Stimulated activated CD4-positive, alpha-beta T cell treated with anti-CD3 and anti-CD28 coated beads, Interleukin-4, amount 100 ng/mL, for 24 hours (primary cell): ENCODE results near the gene NPIPB6.
A peak's percentile ranks its signal among the peaks of the same experiment; 100 is the strongest.
"Not testable (repeated sequence)": the region's sequence is repeated elsewhere in the genome, so short reads cannot be mapped to it uniquely, and the experiment has no call there.

Experiments used
- DNase-seq: peaks from one replicate; pipeline ENCODE4 v3.0.0-alpha.2; 2020

The NPIPB6 gene

GRCh38 chr16:28363408-28363807, at the start of gene NPIPB6:
Gene NPIPB6 (minus strand): TSS chr16:28363508. CDS start chr16:28362822, 686 bp downstream.
- not testable (repeated sequence) for DNase-seq

DNA sequence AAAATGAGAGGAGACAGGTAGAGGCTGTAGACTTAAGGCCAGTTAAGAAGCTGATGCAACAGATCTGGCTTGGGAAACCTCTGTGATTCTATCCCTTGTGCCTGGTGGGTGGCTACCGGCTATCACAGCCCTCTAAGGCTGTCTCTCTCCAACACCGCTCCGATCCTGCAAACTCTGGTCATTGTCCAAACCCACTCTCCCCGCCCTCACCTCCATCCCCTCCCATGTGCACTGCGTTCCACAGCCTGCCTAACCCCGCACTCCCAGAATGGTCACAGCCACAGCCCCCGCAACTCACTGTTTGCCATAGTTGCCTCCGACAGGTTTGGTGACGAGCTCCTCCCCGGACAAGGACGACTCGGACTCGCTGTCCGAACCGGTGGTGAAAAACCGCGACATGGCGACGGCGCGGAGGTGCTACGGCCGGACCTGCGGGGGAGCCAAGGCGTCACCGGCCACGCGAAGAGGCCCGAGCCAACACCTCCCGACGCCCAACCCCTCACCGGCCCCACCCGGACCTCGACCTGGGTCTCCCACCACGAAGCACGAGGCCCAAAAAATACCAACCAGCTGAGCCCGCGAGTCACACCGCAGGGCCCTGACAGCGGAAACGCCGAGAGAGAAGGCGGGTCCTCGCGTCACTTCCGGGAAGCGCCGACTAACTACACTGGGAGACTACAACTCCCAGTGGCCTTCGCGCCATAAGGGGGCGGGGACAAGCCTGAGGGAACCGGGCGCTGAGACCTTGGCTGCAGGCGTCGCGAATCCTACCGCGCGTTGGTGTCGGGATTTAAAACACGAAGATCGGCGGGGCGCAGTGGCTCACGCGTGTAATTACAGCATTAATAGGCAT, 40.1 kb upstream of the NPIPB6 start, which contains the start of gene EIF3CL:
Gene EIF3CL (minus strand): TSS at position 622 of the 853 bp plus-strand sequence. CDS start 223 bp downstream, at position 399.
- DNase-seq: not testable (repeated sequence)

DNA sequence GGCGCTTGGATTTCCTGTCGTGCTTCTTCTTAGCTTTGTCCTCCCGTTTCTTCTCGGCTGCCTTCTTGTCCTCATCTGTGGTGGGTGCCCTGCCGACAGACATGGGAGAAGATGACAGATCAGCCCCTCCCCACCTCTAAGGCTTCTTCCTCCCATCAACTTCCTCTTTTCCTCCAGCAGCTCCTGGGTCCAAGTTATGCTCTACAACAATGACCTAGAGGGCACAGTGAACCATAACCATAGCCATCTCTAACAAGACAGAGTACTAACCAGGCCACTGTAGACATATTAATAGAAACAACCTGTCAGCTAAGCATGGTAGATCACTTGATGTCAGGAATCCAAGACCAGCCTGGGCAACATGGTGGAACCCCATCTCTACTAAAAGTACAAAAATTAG, 28.7 kb upstream of the NPIPB6 start:
- not testable (repeated sequence) for DNase-seq

DNA sequence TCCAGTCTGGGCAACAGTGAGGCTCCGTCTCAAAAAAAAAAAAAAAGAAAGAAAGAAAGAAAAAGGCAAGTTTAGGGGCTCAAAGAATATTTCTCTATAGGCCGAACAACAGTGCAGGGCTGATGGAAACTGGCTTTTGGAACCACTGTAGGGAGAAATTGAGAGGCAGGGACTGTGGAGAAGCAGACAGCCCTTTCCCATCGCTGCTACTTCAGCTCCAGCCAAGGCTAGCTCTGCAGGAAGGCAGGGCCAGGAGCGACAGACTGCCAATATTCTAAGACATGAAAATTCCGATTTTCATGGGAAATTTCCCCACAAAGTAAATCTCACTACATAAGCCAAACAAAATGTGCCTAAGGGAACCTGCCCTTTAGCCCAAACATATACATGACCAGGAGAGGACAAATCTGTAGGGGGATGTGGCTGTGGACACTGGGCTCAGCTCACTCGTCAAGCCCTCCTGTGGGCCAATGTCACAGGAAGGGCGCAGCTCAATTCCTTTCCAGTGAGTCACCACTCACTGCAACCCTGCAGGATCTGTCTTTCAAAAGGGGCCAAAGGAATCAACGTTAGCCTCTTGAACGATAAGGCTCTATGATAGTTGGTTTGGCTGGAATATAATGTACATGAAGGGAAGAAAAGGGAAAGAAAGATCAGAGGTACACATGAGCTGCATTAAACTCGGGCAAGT, 19.0 kb upstream of the NPIPB6 start:
- DNase-seq: not testable (repeated sequence)

GRCh38 chr16:28377822-28378221, 14.5 kb upstream of the NPIPB6 start:
- not testable (repeated sequence) for DNase-seq

GRCh38 chr16:28377108-28377625, 13.9 kb upstream of the NPIPB6 start:
- not testable (repeated sequence) for DNase-seq

GRCh38 chr16:28375115-28375514, 11.8 kb upstream of the NPIPB6 start:
- DNase-seq: not testable (repeated sequence)

- DNase-seq: not testable (repeated sequence)
Measured at GRCh38 chr16:28374281-28374680, 11.0 kb upstream of the NPIPB6 start.

DNA sequence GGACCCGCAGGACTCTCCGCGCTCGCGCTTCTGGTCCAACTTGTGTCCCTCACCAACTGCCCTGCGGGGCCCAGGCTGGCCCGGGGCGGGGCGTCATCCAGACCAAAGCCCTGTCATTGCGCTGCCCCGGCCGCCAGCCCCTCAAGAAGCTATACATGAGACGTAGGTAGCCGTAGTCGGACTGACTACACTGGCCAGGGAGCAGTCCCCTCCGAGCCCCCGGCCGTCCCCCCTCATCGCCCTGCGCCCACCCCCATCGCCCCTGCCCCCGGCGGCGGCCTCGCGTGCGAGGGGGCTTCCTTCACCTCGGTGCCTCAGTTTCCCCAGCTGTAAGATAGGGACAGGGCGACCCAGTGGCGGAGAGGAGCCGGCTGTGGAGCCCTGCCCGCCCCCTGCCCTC, 4.6 kb upstream of the NPIPB6 start:
- not testable (repeated sequence) for DNase-seq

DNA sequence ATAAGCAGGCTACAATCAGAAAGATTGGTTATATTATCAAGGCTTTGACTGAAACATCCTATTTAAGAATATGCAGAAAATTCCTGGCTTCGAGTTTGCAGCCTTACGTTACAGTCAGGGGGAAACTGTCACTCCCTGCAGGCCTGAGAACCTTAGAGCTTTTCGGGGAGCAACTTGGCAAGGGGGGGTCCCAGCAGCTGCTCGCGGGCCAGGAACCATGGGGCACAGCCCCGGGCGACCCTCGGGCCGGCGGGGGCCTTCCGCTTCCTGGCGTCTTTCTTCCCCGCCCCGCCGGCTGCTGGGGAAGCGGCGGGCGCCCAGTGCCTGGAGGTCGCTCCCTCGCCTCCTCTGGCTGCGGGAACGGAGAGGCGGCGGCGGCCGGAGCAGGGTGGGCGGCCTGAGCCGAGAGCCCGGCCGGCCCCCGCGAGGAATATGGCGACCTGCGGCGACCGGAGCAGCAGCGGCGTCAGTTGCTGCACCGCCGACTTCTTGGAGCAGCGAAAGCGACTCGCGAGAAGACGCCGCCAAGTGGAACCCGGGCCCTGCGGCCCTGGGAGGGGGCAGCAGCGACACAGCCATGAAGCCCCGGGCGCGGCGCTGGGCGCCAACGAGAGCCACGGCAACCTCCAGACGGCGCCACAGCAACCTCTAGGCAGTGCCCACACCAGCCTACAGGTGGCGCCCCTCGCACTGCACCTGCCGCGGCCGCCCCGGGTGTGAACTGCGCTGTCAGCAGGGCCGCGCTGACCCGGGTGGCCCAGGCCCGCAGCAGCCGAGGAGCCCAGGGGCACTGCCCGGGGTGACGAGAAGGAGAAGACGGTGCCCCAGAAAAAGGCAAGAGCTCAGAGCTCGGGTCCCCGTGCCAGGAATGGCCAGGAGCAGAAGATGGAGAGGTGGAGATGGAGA, 1.2 kb upstream of the NPIPB6 start:
- DNase-seq: not testable (repeated sequence)

GRCh38 chr16:28362600-28362999, 708 bp downstream of the NPIPB6 start:
- DNase-seq: not testable (repeated sequence)

DNA sequence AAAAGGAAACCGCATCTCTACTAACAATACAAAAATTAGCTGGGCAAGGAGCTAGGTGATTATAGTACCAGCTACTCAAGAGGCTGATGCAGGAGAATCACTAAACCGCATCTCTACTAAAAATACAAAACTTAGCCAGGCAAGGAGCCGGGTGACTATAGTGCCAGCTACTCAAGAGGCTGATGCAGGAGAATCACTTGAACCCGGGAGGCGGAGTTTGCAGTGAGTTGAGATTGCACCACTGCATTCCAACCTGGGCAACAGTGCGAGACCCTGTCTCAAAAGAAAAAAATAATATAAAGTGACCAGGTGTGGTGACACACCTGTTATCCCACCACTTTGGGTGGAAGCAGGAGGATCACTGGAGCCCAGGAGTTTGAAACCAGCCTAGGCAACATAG, 25.1 kb downstream of the NPIPB6 start:
- not testable (repeated sequence) for DNase-seq

- DNase-seq: not testable (repeated sequence)
Measured at GRCh38 chr16:28336940-28337710, 26.2 kb downstream of the NPIPB6 start.

DNA sequence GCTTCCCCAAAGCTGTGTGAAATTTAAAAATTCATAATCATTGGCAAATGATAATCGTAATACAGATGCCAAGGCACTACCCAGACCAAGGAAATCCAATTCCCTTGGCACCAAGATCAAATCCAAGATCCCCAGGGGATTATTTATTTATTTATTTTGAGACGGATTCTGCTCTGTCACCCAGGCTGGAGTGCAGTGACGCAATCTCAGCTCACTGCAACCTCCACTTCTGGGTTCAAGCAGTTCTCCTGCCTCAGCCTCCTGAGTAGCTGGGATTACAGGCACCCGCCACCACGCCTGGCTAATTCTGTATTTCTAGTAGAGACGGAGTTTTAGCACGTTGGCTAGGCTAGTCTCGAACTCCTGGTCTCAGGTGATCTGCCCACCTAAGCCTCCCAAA, 27.6 kb downstream of the NPIPB6 start:
- not testable (repeated sequence) for DNase-seq

DNA sequence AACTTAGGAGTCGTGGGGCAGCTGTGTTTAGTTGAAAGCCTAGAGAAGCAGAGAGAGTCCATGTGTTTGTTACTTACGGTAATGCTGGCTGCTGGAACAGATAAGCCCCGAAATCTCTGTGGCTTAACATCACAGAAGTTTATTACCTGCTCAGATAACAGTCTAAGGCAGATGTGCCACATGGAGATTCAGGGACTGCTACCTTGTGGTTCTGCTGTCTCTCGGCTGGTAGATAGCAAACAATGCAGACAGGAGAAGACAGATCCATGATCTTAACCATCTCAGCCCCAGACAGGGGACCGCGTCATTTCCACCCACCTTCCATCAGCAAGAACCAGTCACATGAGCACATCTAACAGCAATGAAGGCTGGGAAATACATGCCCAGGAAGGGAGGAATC, 30.7 kb downstream of the NPIPB6 start:
- DNase-seq: not testable (repeated sequence)

DNA sequence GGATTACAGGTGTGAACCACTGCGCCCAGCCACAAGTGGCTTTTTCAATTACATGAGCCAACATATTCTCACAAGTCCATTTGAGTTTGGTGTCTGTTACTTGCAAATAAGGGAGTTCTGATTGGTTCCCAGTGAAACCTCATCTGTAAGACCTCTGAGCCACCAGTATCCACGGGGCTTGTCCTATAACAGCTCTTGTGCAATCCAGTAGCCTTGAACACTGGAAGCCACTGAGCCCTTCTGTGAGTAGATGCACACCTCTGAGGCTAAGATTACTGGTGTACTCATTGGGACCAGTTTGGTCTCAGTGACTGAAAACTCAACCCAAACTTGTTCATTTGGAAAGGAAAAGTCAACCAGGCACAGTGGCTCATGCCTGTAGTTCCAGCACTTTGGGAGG, 32.3 kb downstream of the NPIPB6 start:
- not testable (repeated sequence) for DNase-seq

GRCh38 chr16:28330232-28330631, 33.1 kb downstream of the NPIPB6 start:
- not testable (repeated sequence) for DNase-seq

DNA sequence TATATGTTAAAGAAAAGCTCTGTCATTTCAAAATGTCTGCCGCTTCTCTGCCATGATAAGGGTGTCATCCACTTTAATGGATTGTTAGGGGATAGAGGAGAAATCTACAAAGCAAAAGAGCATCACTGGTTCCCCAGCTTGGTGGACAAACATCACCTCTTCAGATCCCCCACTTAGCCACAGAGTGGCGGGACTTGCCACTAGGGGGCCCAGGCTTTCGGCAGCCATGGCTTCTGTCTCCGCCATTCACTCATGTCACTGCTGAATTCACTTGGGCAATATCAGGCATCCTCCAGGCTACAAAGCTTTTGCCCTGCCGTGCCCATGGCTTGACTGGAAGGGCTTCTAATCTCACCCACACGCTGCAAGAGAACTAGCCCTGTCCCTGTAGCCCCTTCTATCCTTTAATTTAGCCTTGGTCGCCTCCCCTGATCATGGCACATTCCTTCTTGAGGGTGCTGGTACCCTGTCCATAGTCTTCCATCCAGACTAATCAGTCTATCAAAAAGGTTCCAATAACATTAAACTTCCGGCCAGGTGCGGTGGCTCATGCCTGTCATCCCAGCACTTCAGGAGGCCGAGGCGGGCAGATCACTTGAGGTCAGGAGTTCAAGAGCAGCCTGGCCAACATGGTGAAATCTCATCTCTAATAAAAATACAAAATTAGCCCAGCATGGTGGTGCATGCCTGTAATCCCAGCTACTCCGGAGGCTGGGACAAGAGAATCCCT, 36.3 kb downstream of the NPIPB6 start:
- peak; percentile 73 for DNase-seq

- DNase-seq: no peak
Measured at GRCh38 chr16:28324887-28325279, 38.4 kb downstream of the NPIPB6 start.

DNA sequence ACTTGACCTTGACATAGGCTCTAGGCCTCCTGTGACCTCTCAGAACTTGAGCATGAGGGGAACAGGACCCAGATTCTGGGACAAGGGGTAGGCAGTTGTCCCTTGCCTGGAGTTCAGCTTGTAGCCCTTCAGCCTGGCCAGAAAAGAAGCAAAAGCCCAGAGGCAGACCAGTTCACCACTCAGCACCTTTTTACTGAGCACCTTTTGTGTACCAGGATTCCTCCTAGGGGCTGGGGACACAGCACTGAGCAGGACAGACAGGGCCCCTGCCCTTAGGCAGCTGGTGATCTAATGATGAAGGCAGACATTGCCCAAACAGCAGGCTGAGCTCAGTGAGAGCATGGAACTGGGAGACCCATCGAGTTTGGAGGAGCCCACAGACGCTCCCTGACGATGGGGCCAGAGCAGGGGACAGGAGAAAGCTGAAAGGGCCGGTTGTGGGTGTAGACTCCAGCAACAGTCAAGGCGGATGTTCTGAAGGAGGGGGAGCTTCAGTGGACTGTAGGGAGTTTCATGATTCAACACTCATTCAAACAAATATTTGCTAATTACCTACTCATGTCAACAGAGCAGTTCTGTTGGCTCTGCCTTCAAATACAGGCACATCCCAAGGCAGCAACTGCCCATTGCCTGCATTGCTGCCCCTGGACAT, 38.9 kb downstream of the NPIPB6 start:
- DNase-seq: no peak
